Midbrain (tissue), 1 donor: ENCODE measurements around the gene POC5.
A peak's percentile ranks its signal among the peaks of the same experiment; 100 is the strongest.
"Not testable (repeated sequence)": the region's sequence is repeated elsewhere in the genome, so short reads cannot be mapped to it uniquely, and the experiment has no call there.

Experiments used
- DNase-seq: peaks from one replicate; lab custom pipeline; 2025; lab: John Stamatoyannopoulos, UW

The POC5 gene, protein sequence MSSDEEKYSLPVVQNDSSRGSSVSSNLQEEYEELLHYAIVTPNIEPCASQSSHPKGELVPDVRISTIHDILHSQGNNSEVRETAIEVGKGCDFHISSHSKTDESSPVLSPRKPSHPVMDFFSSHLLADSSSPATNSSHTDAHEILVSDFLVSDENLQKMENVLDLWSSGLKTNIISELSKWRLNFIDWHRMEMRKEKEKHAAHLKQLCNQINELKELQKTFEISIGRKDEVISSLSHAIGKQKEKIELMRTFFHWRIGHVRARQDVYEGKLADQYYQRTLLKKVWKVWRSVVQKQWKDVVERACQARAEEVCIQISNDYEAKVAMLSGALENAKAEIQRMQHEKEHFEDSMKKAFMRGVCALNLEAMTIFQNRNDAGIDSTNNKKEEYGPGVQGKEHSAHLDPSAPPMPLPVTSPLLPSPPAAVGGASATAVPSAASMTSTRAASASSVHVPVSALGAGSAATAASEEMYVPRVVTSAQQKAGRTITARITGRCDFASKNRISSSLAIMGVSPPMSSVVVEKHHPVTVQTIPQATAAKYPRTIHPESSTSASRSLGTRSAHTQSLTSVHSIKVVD

DNA sequence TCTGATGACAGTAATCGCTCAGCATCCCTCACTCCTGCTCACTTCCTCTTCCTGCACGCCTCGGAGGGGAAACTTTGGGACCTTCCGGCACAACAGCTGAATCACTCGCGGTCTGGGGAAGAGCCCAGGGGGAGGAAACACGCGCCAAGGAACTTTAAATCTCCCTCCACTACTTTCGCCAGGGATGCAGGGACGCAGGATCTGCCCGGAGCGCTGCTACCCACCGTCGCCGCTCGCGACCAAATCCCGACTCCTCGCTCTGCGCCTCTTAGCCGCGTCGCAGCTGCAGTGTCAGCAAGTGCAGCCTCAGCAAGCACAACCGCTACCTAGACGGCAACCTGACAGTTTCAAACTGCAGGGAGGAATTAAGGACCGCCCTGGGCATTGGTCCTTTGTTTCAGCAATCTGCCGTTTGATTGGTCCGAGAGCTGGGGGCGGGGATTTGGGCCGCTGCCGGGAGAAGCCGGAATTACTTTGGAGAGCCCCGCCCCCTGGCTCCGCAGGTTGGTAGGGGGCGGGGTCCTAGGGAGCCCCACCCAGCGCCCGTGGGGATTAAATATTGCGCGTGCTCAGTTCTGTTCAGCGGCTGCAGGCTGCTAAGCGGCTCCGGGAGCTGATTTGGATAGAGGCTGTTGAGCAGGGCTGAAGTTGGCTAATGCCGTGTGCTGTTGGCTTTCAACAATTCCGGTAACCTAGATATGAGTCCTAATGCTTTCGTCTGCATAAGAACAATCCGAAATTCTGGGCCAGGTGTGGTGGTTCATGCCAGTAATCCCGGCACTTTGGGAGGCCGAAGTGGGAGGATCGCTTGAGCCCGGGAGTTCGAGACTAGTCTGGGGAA lies at the start of gene POC5:
Gene POC5 (minus strand): TSS at position 356 of the 841 bp plus-strand sequence. CDS start 4,500 bp downstream, outside the sequence.
- peak; percentile 97 for DNase-seq

DNA sequence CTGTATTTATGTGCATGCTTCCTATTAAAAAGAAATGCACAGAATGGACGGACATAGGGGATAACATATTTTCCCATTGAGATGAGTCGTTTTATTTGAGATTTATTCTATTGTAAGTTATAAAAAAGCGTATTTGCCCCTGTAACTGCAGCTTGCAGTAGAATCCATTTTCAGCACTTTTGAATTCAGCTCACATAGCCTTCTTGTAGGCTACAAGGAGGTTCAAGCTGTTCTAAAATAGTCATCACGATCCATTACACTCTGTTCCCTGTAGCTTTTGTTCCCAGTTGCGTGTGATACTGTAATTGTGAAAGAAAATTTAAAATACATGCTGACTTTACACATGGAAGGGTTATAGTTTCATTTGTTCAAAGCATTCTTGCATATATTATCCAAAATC lies 40.9 kb upstream of the POC5 start:
- DNase-seq = no peak

DNA sequence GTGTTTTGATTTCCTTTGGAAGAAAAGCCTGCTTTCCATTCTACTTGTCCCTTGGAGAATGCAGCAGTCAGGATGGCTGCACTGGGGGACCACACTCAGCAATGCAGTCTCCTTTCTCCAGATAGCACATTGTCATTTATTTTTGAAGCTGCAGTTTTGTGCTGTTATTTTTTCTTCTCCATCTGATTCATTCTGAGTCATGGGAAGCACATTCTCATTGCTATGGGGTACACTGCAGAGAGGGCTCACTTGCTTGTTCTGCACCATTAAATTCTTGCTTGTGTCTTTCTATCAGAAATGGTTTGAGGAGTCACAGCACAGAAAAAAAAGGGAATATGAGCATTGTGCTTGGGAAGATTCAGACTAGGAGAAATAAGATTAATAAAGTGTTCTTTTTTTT lies 39.7 kb upstream of the POC5 start:
- DNase-seq = no peak

DNA sequence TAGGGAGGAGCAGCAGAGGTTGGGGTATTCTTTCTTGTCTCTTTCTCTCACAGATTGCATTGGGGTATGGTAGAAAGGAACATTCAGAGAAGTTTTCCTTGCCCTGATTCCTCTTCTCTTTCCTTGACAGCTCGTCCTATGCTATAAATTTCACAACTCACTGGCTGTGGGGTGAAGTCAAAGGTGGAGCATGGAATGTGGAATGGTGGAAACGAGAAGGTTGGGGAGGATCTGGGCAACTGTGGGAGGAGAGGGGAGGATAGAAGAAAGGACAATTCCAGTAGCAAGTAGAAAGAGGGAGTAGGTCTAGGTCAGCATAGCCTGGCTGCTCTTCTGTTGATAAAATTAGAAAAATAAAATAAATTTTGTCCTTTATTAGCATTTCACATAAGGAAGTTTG lies 39.0 kb upstream of the POC5 start:
- DNase-seq = no peak

DNA sequence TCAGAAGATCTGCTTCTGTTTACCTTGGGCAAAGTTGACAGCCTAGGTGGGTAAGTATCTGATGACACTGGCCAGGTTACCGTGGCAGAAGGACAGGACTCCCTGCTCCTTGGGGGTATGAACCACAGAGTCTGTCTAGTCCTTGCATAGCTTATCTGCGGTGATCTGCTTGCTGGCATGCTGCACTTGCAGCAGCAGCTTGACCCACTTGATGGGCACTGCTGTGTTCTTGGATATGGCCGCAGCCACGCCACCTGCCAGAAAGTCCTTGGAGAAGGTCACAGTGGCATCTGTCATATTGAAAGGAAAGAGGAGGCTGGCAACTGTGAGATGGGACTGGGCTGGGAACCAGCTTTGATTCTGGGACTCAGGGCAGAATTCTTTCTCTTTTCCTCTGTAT lies 35.9 kb upstream of the POC5 start:
- DNase-seq = no peak

DNA sequence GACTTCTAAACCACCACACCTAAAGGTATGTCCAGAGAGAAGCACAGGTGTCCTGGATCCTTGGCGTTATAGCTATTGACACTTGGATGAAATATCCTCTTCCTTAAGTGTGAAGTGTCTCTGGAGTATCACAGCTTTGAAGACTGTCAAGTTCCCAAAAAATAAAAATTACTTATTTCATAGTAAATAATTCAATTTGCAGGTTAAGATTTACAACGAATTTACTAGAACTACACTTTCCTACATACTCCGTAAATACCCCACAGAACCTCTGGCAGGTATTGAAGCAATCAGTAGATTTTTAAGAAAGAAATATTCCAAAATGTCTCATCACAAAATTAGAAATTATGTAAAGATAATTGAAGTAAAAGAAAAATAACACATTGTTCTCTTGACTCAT lies 27.1 kb upstream of the POC5 start:
- no peak for DNase-seq

DNA sequence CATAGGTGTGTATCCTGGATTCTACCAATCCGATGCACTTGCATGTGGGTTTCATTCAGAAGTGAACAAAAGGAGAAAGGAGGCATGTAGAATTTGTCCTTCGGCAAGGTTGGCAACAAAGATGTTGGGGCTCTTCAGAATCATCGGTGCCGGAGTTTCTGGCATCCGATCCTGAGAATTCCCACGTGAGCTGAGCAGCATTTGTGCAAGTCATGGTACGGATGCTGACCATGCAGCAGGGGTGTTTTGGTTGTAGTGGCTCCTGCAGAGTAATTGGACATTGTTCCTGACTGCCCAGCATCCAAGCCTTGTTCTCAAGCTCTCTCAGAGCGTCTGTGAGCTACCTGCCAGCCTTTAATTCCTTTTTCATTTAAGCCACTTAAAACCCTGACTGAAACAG lies 19.0 kb upstream of the POC5 start:
- DNase-seq = no peak

DNA sequence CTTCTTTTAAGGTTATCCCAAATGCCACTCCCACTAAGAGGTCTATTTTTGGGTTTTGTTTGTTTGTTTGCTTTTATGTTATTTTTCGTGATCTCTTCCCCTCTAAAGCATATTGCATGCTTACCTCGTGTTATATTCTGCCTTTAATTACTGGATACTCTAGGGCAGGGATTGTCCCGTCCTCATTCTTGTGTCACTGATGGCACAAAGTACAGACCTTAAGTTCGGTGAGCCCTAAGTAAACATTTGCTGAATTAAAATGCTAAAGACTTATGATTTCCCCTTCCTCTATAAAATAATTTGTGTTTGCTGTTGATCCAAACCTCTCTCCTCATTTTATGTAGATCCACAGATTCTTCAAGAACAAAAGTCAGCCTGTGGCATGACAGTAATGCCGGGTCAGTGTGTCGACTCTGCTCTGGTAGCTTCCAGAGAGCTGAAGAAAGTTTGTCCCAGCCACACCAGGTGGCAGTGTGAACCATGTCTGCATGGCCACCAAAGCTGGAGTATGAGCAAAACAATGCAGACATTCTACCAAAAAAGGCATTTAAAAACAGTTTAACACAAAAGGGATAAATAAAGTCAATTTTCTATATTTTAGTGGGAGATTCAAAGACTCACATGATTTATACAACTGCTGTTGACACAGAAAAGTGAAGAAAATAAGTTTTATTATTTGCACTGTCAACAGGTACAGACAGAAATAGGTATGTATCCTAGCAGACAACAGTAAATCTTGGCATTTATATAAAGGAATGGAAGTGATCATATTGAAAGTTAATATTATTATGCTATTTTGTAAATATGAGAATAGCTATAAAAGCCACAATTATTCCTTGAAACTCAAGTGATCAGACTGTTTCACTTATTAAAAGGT lies 17.9 kb upstream of the POC5 start:
- peak; percentile 82 for DNase-seq

DNA sequence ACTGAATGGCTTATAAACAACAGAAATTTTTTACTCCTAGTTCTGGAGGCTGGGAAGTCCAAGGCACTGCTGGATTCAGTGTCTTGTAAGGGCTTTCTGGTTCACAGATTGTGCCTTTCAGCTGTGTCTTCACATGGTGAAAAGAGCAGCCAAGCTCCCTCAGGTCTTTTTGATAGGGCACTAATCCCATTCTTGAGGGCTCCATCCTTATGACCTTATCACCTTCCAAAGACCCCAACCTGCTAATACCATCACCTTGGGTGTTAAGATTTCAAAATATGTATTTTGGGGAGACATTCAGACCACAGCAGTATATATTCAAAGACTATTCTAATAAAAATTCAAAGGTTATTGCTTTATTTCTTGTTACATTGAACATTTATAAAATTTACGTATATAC lies 16.5 kb upstream of the POC5 start:
- no peak for DNase-seq

DNA sequence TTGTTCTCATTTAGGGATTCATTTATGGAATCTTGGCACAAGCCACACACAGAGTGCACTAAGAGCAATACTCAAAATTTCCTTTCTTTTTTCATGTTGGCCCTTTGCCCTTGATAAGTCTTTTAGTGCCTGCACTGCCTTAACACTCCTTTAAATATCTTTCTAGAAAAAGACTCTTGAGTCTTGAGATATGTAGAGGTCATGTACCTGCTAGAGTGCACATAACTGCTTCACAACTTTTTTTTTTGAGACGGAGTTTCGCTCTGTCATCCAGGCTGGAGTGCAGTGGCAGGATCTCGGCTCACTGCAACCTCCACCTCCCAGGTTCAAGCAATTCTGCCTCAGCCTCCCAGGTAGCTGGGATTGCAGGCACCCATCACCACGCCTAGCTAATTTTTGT lies 14.3 kb upstream of the POC5 start:
- not testable (repeated sequence) for DNase-seq

DNA sequence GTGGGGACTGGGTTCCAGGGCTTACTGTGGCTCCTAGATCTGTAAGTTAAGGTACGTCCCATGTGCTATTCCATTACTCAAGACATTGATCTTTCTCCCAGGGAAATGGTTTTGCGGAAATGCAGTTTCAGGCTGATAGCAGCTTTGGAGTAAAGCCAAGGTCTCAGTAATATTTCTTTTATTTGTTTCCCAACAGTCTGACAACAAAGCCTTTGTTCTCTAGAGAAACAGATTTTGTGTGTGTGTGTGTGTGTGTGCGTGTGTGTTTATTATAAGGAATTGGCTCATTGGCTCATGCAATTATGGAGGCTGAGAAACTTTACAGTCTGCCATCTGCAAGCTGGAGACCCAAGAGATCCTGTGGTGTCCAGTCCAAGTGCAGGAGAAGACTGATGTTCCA lies 12.1 kb upstream of the POC5 start:
- DNase-seq = peak; percentile 47

DNA sequence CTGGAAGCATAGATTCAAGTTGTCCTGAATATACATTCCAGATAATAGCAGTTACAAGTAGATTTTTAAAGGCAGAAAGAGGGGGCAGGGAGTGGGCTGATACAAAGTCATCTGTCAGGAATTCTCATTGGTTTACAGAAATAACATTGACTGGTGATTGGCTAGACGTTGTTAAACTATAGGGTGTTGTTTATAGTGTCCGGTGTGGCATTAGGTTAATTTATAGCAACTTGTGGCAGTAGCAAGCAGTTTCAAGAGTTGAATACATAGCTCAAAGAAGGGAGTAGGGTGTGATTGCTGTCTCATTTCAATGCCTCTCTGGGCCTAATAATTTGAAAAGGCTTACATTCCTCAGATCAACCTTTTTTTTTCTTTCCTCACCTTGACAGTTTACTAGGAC lies 10.7 kb upstream of the POC5 start:
- no peak for DNase-seq

DNA sequence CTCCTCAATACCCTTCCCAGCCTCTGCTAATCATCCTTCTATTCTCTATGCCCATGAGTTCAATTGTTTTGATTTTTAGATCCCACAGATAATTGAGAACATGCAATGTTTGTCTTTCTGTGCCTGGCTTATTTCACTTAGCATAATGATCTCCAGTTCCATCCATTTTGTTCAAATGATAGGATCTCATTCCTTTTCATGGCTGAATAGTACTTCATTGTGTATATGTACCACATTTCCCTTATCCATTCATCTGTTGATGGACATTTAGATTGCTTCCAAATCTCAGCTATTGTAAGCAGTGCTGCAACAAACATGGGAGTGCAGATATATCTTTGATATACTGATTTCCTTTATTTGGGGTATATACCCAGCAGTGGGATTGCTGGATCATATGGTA lies 9.0 kb upstream of the POC5 start:
- not testable (repeated sequence) for DNase-seq

DNA sequence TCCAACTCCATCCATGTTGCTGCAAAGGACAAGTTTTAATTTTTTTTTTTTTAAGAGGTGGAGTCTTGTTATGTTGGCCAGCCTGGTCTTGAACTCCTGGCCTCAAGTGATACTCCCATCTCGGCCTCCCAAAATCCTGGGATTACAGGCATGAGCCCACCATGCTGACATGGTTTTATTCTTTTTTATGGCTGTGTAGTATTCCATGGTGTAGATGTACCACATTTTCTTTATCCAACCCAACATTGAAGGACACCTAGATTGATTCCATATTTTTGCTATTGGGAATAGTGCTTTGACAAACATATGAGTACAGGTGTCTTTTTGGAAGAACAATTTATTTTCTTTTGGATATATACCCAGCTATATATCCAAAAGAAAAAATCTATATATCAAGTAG lies 6.1 kb upstream of the POC5 start:
- no peak for DNase-seq

DNA sequence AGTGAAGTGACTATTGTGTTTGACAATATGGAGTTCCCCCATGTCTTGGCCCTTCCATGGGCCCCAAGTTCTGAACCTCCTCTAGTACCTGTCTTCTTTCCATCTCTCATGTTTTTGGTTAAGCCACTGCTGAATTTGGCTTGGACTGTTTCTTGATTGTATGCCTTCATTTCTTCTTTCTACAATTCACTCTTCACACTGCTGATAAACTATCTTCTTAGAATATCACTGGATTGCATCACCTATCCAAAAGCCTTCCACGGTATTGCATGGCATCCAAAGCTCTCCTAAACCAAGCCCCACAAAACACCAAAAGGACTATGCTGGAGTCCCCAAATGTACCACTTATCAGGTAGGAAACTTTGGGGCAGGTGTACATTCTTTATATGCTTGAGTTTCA lies 4.3 kb upstream of the POC5 start:
- DNase-seq = no peak

DNA sequence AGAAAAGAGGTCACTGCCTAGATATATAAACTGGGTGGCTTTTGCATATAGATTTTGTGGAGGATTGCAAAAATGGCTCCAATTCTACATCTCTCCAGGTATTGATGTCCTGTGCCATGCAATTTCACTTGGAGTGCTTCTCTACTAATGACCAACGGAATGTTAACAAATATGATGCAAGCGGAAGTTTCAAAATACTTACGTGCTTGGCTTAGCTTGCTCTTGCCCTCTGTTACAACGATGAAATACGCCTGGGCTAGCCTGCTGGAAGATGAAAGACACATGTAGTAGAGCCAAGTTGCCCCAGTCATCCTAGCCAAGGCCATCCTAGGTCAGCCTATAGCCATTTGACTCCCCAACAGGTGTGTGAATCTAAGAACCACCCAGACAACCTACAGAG lies 3.6 kb upstream of the POC5 start:
- DNase-seq = no peak

DNA sequence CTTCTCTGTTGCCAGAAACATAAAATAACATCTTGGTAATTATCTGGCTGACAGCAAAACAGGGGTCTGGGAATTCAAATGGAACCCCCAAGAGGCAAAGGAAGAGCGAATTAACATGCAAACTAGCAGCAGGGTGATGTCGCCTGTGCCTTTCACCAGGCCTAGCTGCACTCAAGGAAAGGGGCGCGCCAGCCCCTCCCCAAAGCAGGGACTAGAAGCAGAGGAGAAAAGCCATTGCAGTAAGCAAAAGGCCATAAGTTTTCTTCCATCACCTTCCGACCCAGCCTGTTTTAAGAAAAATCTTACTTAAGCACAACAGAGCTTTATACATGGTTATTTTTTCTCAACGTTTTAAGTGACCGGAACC lies 539 bp downstream of the POC5 start:
- DNase-seq = no peak

DNA sequence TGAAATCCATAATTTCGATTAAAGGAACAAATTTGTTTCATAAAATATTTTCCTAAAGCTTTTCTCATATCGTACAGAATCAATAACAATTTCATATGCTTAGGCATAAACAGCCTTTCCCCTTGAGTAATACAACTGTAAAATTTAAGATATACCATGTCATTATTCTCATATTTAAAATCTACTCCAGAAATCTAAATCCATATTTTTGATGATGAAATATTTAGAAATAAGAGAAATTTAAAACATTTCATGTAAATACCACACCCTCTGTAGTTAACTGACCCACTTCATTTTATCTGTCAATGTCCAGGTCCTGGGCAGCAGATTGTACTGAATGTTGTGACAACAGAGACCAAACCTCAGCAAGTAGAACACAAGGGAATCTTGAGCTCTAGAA lies 5.1 kb downstream of the POC5 start:
- DNase-seq = no peak

DNA sequence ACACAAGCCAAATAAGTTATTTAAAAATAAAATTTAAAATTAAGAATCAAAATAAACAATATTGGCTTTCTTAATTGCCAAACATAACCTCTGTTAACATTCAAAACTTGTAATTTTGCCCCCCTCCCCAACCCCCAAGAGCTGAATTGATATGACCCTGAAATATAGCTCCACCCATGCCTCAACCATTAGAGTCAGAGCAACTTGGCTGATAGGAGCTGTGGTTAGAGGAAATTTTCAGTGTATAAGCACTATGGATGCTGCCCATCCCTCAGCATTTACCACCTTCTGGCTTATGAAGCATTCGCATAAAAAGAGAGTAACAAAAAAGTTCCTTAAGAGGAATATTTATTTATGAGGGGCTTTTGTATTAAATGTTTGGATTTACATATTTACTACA lies 6.1 kb downstream of the POC5 start:
- no peak for DNase-seq

DNA sequence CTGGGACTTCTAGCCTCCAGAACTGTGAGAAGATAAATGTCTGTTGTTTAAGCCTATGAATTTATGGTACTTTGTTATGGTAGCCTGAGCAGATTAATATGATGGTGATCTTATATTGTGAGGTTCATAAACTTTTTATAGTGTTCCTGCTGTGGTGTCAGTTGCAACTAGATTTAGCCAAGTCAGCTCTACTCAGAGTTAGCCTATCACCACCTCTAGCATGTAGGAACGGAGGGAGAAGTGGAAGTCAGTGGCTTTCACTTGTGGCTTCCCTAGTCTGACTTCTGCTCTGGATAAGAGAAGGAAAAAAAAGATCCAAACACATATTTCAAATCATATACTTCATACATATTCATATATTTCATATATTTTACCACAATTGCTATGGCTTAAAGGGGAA lies 6.6 kb downstream of the POC5 start:
- no peak for DNase-seq

DNA sequence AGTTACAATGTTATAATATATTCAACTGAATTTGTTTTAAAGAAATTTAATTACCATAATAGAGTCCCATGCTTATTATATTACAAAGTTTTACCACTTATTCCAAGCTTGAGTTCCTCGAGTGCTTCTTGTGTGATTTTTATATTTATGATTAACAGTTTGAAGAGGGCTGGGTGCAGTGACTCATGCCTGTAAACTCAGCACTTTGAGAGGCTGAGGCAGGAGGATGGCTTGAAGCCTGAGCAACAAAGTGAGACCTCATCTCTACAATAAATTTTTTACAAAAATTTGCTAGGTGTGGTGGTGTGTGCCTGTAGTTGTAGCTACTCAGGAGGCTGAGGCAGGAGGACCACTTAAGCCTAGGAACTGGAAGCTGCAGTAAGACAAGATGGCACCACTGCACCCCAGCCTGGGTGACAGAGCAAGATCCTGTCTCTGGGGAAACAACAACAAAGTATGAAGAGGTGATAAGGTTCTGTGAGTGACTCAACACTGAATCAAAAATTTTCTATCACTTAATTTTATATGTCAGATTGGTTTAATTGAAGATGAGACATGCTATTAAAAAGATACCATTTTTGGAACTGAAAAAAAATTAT lies 9.2 kb downstream of the POC5 start:
- no peak for DNase-seq

DNA sequence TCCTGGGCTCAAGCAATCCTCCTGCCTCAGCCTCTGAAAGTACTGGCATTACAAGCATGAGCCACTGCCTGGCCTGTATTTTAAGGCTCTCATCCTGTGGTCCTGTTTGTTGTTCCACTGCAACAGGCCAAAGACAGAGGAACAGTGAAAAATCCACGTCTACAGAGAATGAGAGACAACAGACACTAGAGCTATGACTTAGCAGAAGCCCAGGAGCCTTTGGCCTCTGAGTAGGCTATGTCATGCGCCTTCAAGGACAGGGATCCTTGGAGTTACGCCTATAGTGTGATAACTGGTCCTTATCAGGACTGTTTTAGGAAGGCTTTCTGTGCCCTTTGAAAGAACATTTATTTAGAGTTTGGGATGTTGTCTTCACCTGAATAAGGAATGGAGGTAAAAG lies 10.5 kb downstream of the POC5 start:
- no peak for DNase-seq
